Measurements from ENCODE around the gene CHCHD3.

CHCHD3 gene

DNA sequence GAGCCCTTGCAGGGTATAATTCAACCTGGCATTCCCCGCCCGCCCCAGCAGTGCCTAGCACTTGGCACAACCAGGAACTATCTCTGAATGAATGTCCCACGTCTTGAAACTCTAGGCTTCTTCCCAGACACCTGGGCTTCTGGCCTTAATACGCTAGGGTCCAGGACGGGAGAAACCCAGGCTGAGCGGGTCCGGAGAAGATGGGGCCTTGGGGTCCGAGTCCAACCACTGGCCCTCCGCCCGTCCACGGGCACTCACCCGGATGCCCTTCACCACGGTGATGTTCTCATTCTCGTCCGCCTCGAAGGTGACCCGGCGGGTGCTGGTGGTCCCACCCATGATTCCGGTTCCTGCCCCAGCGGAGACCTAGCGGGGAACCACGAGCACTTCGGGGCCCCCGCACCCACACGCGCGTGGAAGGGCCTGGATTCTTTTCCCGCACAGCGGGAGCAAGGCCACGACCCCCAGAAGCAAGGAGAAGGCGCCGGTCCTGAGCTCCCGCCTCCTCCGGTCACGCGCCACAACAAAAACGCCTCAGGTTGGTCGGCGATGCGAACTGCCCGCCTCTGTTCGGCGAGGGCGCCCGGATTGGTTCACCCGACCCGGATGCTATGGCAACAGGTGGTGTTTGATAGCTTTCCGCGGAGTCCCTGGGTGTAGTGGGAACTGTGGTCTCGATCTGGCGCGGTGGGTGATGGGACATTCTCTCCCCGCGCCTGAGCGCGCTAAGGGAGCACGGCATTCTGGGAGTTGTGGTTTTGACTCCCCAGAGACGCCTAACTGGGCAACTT is at the start of gene CHCHD3:
Gene CHCHD3, minus strand, starts transcription at position 492 of the 791 bp plus-strand sequence. Its CDS starts 153 bp downstream, at position 339.
- TF ChIP-seq, protein P1, sequence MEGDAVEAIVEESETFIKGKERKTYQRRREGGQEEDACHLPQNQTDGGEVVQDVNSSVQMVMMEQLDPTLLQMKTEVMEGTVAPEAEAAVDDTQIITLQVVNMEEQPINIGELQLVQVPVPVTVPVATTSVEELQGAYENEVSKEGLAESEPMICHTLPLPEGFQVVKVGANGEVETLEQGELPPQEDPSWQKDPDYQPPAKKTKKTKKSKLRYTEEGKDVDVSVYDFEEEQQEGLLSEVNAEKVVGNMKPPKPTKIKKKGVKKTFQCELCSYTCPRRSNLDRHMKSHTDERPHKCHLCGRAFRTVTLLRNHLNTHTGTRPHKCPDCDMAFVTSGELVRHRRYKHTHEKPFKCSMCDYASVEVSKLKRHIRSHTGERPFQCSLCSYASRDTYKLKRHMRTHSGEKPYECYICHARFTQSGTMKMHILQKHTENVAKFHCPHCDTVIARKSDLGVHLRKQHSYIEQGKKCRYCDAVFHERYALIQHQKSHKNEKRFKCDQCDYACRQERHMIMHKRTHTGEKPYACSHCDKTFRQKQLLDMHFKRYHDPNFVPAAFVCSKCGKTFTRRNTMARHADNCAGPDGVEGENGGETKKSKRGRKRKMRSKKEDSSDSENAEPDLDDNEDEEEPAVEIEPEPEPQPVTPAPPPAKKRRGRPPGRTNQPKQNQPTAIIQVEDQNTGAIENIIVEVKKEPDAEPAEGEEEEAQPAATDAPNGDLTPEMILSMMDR (conservative IDR thresholded peaks at IDR 0.05; ENCODE audit: low read depth, low read length): no peak
- peak; percentile 99 for DNase-seq (ENCODE audit: low read depth)
- H3K4me3 ChIP-seq (ENCODE audit: low read depth, low read length): peak within 1 kb of the TSS; percentile 86

GRCh38 chr7:133130166-133130565 is 48.3 kb upstream of the CHCHD3 start:
- DNase-seq (ENCODE audit: low read depth): no peak
- TF ChIP-seq, protein P1 (conservative IDR thresholded peaks at IDR 0.05; ENCODE audit: low read depth, low read length): no peak
- H3K4me3 ChIP-seq (ENCODE audit: low read depth, low read length): no peak overlapping the region

GRCh38 chr7:133126422-133126821 is 44.5 kb upstream of the CHCHD3 start:
- no peak for DNase-seq (ENCODE audit: low read depth)
- H3K4me3 ChIP-seq (ENCODE audit: low read depth, low read length): no peak overlapping the region
- TF ChIP-seq, protein P1 (conservative IDR thresholded peaks at IDR 0.05; ENCODE audit: low read depth, low read length): no peak

GRCh38 chr7:133124974-133125373 is 43.1 kb upstream of the CHCHD3 start:
- no peak overlapping the region for H3K4me3 ChIP-seq (ENCODE audit: low read depth, low read length)
- DNase-seq (ENCODE audit: low read depth): no peak
- TF ChIP-seq, protein P1 (conservative IDR thresholded peaks at IDR 0.05; ENCODE audit: low read depth, low read length): no peak

DNA sequence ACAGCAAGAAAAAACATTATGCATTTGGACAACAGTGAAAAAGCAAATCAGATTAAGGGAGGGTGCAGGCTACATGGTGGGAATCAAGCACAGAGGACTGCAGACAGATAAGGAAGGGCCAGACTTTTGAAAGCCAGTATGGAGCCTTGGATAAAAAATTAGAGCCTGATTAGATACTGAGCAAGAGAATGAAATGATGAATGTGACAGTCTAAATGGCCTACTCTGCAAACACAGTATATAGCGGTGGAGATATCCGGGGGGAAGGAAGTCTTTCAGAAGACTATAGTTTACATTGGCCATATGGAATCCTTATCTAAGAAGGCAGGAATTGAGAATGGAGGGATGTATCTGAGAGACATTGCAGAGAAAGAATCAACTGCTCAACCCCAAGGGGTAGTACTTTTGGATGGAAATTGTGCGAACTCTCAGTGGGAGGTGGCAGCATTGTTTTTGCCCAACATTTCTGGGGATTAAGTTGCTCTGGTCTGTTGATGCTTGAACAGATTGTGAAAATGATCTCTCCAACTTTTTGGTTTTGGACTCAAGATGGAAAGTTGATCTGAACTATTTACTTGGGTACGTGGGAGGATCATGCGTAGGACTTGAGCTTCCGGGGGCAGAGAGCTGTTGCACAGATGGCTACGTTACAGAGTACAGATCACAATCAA is 39.4 kb upstream of the CHCHD3 start:
- no peak for DNase-seq (ENCODE audit: low read depth)
- no peak overlapping the region for H3K4me3 ChIP-seq (ENCODE audit: low read depth, low read length)
- TF ChIP-seq, protein P1 (conservative IDR thresholded peaks at IDR 0.05; ENCODE audit: low read depth, low read length): no peak

- H3K4me3 ChIP-seq (ENCODE audit: low read depth, low read length): no peak overlapping the region
- TF ChIP-seq, protein P1 (conservative IDR thresholded peaks at IDR 0.05; ENCODE audit: low read depth, low read length): no peak
- no peak for DNase-seq (ENCODE audit: low read depth)
Observed at GRCh38 chr7:133119067-133119466, 37.2 kb upstream of the CHCHD3 start.
